Measurements from ENCODE around the gene STAT4. TPM values are rescaled to one million over a fixed set of nuclear protein-coding genes. Genes with fewer than 3 reads are reported as not detected.
A peak's percentile ranks its signal among the peaks of the same experiment; 100 is the strongest.

The STAT4 gene
- polyA plus RNA-seq, 1 donor (not counting 4 experiments of a cell fraction or from before 2014, with no cell fraction given), result 2.0 TPM

GRCh38 chr2:191184457-191184856 lies 33.7 kb upstream of the STAT4 start:
- Histone ChIP-seq H3K4me2 (ENCODE audit: control insufficient read depth, extremely low read depth, insufficient read depth, low read depth, low read length) (peak overlapping the region; percentile 4), H3K4me1 (ENCODE audit: control insufficient read depth, extremely low read depth, insufficient read depth, low read length) (peaks cover 23% of the 10 kb centered on the region), H4K20me1 (ENCODE audit: control insufficient read depth, extremely low read depth, insufficient read depth, low read length) (no peaks in the 10 kb centered on the region), H3K9ac (ENCODE audit: control insufficient read depth, extremely low read depth, insufficient read depth, low read length) (no peak overlapping the region), H3K27ac (ENCODE audit: control insufficient read depth, insufficient read depth, low read length) (no peak overlapping the region), H3K9me3 (ENCODE audit: control insufficient read depth, low read depth, low read length) (no peaks in the 10 kb centered on the region), H3K27me3 (ENCODE audit: control insufficient read depth, extremely low read depth, insufficient read depth, low read length) (no peaks in the 10 kb centered on the region), H3K4me3 (ENCODE audit: control insufficient read depth in 2 of 3, extremely low read depth in 1 of 3, insufficient read depth in 2 of 3, low read depth in 1 of 3, low read length in 3 of 3) (no peak overlapping the region), H2AFZ (ENCODE audit: control insufficient read depth, low read length) (peak overlapping the region; percentile 41), H3K79me2 (ENCODE audit: control insufficient read depth, insufficient read depth, low read length) (no peaks in the 10 kb centered on the region), H3K36me3 (ENCODE audit: control insufficient read depth in 2 of 2, extremely low read depth in 1 of 2, insufficient read depth in 2 of 2, low read length in 2 of 2) (no peaks in the 10 kb centered on the region), H3K9me1 (ENCODE audit: control insufficient read depth, extremely low read depth, insufficient read depth, low read length) (no peaks in the 10 kb centered on the region)
- no peak for DNase-seq (ENCODE audit: low read depth, low spot score)
- FAIRE-seq, result peak; percentile 32
- dilution Hi-C loops (cut with MboI; ENCODE audit: extremely low pct_ligation_motif_present, low sequenced_read_pairs), result no loop called here
- TF ChIP-seq CTCF (optimal IDR thresholded peaks at IDR 0.05 in 1 of 3, IDR thresholded peaks at IDR 0.05 in 1 of 3, conservative IDR thresholded peaks at IDR 0.05 in 1 of 3; ENCODE audit: extremely low read depth in 1 of 3, insufficient read depth in 2 of 3, low read length in 3 of 3) (no peak), EZH2 (IDR thresholded peaks at IDR 0.05; ENCODE audit: low read length) (no peak)

- dilution Hi-C loops (cut with MboI; ENCODE audit: extremely low pct_ligation_motif_present, low sequenced_read_pairs), result no loop called here
- no peak overlapping the region for H3K4me2 ChIP-seq (ENCODE audit: control insufficient read depth, extremely low read depth, insufficient read depth, low read depth, low read length)
- H3K9me1 ChIP-seq (ENCODE audit: control insufficient read depth, extremely low read depth, insufficient read depth, low read length), result no peaks in the 10 kb centered on the region
- no peaks in the 10 kb centered on the region for H3K9me3 ChIP-seq (ENCODE audit: control insufficient read depth, low read depth, low read length)
- DNase-seq (ENCODE audit: low read depth, low spot score), result no peak
- H2AFZ ChIP-seq (ENCODE audit: control insufficient read depth, low read length), result no peak overlapping the region
- H3K4me1 ChIP-seq (ENCODE audit: control insufficient read depth, extremely low read depth, insufficient read depth, low read length), result peaks cover 32% of the 10 kb centered on the region
- no peaks in the 10 kb centered on the region for H3K27me3 ChIP-seq (ENCODE audit: control insufficient read depth, extremely low read depth, insufficient read depth, low read length)
- H3K9ac ChIP-seq (ENCODE audit: control insufficient read depth, extremely low read depth, insufficient read depth, low read length), result no peak overlapping the region
- no peak for TF ChIP-seq CTCF (optimal IDR thresholded peaks at IDR 0.05 in 1 of 3, IDR thresholded peaks at IDR 0.05 in 1 of 3, conservative IDR thresholded peaks at IDR 0.05 in 1 of 3; ENCODE audit: extremely low read depth in 1 of 3, insufficient read depth in 2 of 3, low read length in 3 of 3)
- H3K79me2 ChIP-seq (ENCODE audit: control insufficient read depth, insufficient read depth, low read length), result no peaks in the 10 kb centered on the region
- H3K4me3 ChIP-seq (ENCODE audit: control insufficient read depth in 2 of 3, extremely low read depth in 1 of 3, insufficient read depth in 2 of 3, low read depth in 1 of 3, low read length in 3 of 3), result no peak overlapping the region
- H4K20me1 ChIP-seq (ENCODE audit: control insufficient read depth, extremely low read depth, insufficient read depth, low read length), result no peaks in the 10 kb centered on the region
- no peaks in the 10 kb centered on the region for H3K36me3 ChIP-seq (ENCODE audit: control insufficient read depth in 2 of 2, extremely low read depth in 1 of 2, insufficient read depth in 2 of 2, low read length in 2 of 2)
- FAIRE-seq, result no peak
- H3K27ac ChIP-seq (ENCODE audit: control insufficient read depth, insufficient read depth, low read length), result no peak overlapping the region
Observed at GRCh38 chr2:191183516-191183915, 32.7 kb upstream of the STAT4 start.

Measured in keratinocyte (primary cell).